CD4-positive, alpha-beta T cell (primary cell): ENCODE data around the gene ZMYM2. TPM values are rescaled to one million over a fixed set of nuclear protein-coding genes. Genes with fewer than 3 reads are reported as not detected.

Experiments
- ATAC-seq: fragments of 200-7000 bp; cut with Tn5 transposase; one replicate; pipeline ENCODE4 v1.10.0; 2022; ENCODE audit warnings: mild to moderate bottlenecking; ENCODE audit not compliant: poor library complexity
- CTCF ChIA-PET: fragments of 350-600 bp; sonication (Branson Sonifier 250); formaldehyde crosslinking; loops from one replicate; lab custom pipeline; 2021; ENCODE audit warnings: antibody characterized with exemption, inconsistent platforms; lab: Charles Lee
- POLR2A ChIA-PET: fragments of 350-600 bp; sonication (Branson Sonifier 250); formaldehyde crosslinking; loops from one replicate; lab custom pipeline; 2021; ENCODE audit warnings: antibody characterized with exemption, inconsistent platforms; lab: Charles Lee
- DNase-seq, 14 experiments: peaks; one replicate each; pipeline ENCODE4 v3.0.0-alpha.2; 2013 to 2020; ENCODE audit warnings: mixed read lengths in 2 of 14
- H3K27ac ChIP-seq, 2 donors: one replicate each; pipeline versions ENCODE4 v1.5.1 to v1.7.0; 2013; ENCODE audit warnings: low read length in 2 of 2, low read depth in 1 of 2, mild to moderate bottlenecking in 1 of 2
- H3K27me3 ChIP-seq, 2 experiments: 1 replicate in 1 of 2; 2 replicates in 1 of 2; pipeline versions ENCODE4 v1.6.1 to v1.7.0; 2013; ENCODE audit warnings: low read length in 2 of 2, control low read depth in 1 of 2, mild to moderate bottlenecking in 1 of 2, moderate library complexity in 1 of 2; ENCODE audit not compliant: insufficient read depth in 2 of 2, control insufficient read depth in 1 of 2
- H3K36me3 ChIP-seq: one replicate; pipeline ENCODE4 v1.6.1; 2013; ENCODE audit warnings: low read length, control low read depth; ENCODE audit not compliant: insufficient read depth
- H3K4me1 ChIP-seq: one replicate; pipeline ENCODE4 v1.6.1; 2013; ENCODE audit warnings: low read length, control low read depth; ENCODE audit not compliant: insufficient read depth
- H3K4me3 ChIP-seq: one replicate; pipeline ENCODE4 v1.5.1; 2013; ENCODE audit warnings: mild to moderate bottlenecking, low read length, moderate library complexity
- H3K9me3 ChIP-seq, 2 experiments: 1 replicate in 1 of 2; 2 replicates in 1 of 2; pipeline versions ENCODE4 v1.6.1 to v1.7.0; 2013; ENCODE audit warnings: low read length in 2 of 2, mild to moderate bottlenecking in 2 of 2, control low read depth in 1 of 2, moderate library complexity in 1 of 2; ENCODE audit not compliant: control insufficient read depth in 1 of 2, insufficient read depth in 1 of 2
- H3K27ac Mint-ChIP-seq: one replicate; pipeline ENCODE4 v1.8.0; 2020; ENCODE audit warnings: mixed read lengths
- H3K27me3 Mint-ChIP-seq: one replicate; pipeline ENCODE4 v1.8.0; 2021; ENCODE audit warnings: mixed read lengths
- H3K36me3 Mint-ChIP-seq: one replicate; pipeline ENCODE4 v1.8.0; 2021; ENCODE audit warnings: low read depth, mixed read lengths
- H3K4me1 Mint-ChIP-seq: one replicate; pipeline ENCODE4 v1.8.0; 2021; ENCODE audit warnings: low read depth, mixed read lengths
- H3K4me3 Mint-ChIP-seq: one replicate; pipeline ENCODE4 v1.8.0; 2020; ENCODE audit warnings: mild to moderate bottlenecking, mixed read lengths
- H3K9me3 Mint-ChIP-seq: one replicate; pipeline ENCODE4 v1.8.0; 2020; ENCODE audit warnings: mixed read lengths
- intact Hi-C, 2 experiments: fragments of 100-400 bp; cut with DNase I in 1 of 2; cut with micrococcal nuclease in 1 of 2; formaldehyde crosslinking; loops; one replicate each; pipeline versions ENCODE4 v1.15.1 to v1.9.0; 2023 to 2025; cut with DNase I, micrococcal nuclease
- total RNA-seq, 174 experiments: library from RNA in 2 of 174; stranded (reverse) in 2 of 174; gene quantifications; one replicate each; pipeline ENCODE4 v1.2.3 and lab custom pipeline; 2021 to 2026
- TF ChIP-seq, protein P1 (sequence below): fragments of 200-600 bp; IDR thresholded peaks from one replicate; pipeline ENCODE4 v1.8.0; 2022; ENCODE audit warnings: antibody characterized with exemption, mild to moderate bottlenecking

Gene ZMYM2
- total RNA-seq, 2 experiments from 2014 or later: 106 to 110 TPM

DNA sequence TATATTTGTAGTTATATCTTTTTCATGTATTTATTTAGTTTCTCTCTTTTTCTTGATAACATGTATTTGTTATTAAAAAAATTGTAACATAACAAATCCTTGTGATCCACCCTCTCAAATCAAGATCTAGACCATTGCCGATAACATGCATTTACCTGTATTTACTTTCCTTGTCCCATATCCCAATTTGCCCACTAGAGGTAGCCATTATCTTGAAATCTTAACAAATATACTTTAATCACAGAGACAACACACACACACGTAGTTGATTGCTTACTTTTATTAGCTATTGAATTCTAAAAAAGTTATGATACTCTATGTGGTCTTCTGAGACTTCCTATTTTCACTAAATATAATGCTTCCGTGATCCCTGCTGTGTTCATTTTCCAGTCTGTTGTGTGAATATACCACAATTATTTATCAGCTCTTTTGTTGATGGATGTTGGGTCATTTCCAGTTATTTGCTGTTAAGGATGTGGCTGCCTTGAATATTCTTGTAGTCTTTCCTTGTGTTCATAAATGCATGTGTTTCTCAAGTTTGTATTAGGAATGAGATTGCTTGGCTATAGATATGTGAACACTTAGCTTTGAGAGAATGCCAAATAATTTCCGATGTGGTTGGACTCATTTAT lies 31.3 kb upstream of the ZMYM2 start:
- Mint-ChIP-seq H3K4me3 (no peak overlapping the region), H3K4me1 (no peaks in the 10 kb centered on the region), H3K27me3 (no peaks in the 10 kb centered on the region), H3K9me3 (no peaks in the 10 kb centered on the region), H3K27ac (no peak overlapping the region), H3K36me3 (no peaks in the 10 kb centered on the region)
- Histone ChIP-seq H3K27ac (no peak overlapping the region), H3K9me3 (no peaks in the 10 kb centered on the region), H3K4me1 (no peaks in the 10 kb centered on the region), H3K4me3 (no peak overlapping the region), H3K36me3 (no peaks in the 10 kb centered on the region), H3K27me3 (no peaks in the 10 kb centered on the region)
- CTCF ChIA-PET: interaction anchor here (1.1 to 1.3 kb wide), 2 partner anchors 33 to 44 kb away, joined by 4 to 5 read pairs; no protein-coding TSS in a partner anchor
- no peak for ATAC-seq
- TF ChIP-seq, protein P1, sequence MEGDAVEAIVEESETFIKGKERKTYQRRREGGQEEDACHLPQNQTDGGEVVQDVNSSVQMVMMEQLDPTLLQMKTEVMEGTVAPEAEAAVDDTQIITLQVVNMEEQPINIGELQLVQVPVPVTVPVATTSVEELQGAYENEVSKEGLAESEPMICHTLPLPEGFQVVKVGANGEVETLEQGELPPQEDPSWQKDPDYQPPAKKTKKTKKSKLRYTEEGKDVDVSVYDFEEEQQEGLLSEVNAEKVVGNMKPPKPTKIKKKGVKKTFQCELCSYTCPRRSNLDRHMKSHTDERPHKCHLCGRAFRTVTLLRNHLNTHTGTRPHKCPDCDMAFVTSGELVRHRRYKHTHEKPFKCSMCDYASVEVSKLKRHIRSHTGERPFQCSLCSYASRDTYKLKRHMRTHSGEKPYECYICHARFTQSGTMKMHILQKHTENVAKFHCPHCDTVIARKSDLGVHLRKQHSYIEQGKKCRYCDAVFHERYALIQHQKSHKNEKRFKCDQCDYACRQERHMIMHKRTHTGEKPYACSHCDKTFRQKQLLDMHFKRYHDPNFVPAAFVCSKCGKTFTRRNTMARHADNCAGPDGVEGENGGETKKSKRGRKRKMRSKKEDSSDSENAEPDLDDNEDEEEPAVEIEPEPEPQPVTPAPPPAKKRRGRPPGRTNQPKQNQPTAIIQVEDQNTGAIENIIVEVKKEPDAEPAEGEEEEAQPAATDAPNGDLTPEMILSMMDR: peak; percentile 72
- POLR2A ChIA-PET: interaction anchor here (0.8 kb wide), 1 partner anchor 33 kb away, joined by 3 read pairs; no protein-coding TSS in a partner anchor
- intact Hi-C loops: loop anchor here (2.0 to 5.0 kb wide), 2 partner anchors 235 to 236 kb away; partner anchors contain the start of gene GJA3 (in 1 of the 2)
- DNase-seq: peak in 3 of 14 experiments; percentile 51 to 65 (median 58)

DNA sequence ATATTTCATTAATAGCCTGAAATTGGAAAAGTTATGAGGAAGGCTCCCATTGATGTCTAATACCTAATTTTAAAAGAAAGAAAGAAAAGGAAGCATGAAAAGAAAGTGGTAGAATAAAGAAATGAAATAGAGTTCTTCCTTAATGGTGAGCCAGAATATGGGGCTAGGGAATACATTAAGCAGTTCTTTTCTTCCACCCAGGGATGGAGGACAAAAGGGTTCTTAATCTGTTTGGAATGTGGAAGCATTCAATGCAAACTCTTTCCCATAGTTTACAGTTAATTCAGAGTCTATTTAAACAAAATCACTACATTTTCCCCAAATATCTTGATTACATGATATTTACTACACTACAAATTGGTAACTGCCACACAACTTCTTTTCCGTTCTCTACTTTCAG lies 18.4 kb upstream of the ZMYM2 start:
- H3K4me1 ChIP-seq: no peaks in the 10 kb centered on the region
- no peak for ATAC-seq
- TF ChIP-seq, protein P1: no peak
- no peaks in the 10 kb centered on the region for H3K36me3 ChIP-seq
- no peak overlapping the region for H3K4me3 ChIP-seq
- Mint-ChIP-seq H3K36me3 (no peaks in the 10 kb centered on the region), H3K27ac (no peak overlapping the region), H3K4me3 (no peak overlapping the region), H3K4me1 (no peaks in the 10 kb centered on the region), H3K27me3 (peaks cover 14% of the 10 kb centered on the region), H3K9me3 (no peaks in the 10 kb centered on the region)
- ChIA-PET CTCF (interaction anchor here (0.5 kb wide), 1 partner anchor 231 kb away, joined by 3 read pairs; no protein-coding TSS in a partner anchor), POLR2A (interaction anchor here (1.6 kb wide), 1 partner anchor 76 kb away, joined by 4 read pairs; the partner anchor contains the start of gene ZMYM5)
- intact Hi-C loops: no loop called here
- DNase-seq: no peak
- H3K27me3 ChIP-seq: peaks cover 0 to 5% of the 10 kb centered on the region in 2 experiments
- H3K27ac ChIP-seq: no peak overlapping the region
- H3K9me3 ChIP-seq: no peaks in the 10 kb centered on the region

DNA sequence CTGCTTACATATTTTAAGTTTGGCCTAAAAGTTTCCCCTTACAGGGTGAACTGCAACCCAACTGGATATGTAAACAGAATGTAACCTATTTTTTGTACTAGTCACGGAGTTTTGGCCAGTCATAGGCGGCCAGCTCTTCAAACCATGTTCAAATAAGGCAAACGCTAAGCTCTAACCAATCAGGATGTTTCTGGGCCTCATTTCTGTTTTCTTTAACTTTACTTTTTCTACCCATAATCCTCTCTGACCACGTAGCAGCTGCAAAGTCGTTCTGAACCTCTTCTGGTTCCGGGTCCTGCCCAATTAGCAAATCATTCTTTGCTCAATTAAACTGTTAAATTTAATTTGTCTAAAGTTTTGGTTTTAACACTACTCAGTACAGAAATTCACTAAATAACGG lies 8.2 kb upstream of the ZMYM2 start:
- Histone ChIP-seq H3K36me3 (no peaks in the 10 kb centered on the region), H3K27me3 (no peaks in the 10 kb centered on the region), H3K4me1 (no peaks in the 10 kb centered on the region), H3K4me3 (no peak overlapping the region), H3K27ac (no peak overlapping the region), H3K9me3 (no peaks in the 10 kb centered on the region)
- TF ChIP-seq, protein P1: no peak
- Mint-ChIP-seq H3K27ac (no peak overlapping the region), H3K27me3 (peaks cover 6% of the 10 kb centered on the region), H3K4me1 (no peaks in the 10 kb centered on the region), H3K9me3 (no peaks in the 10 kb centered on the region), H3K36me3 (no peaks in the 10 kb centered on the region), H3K4me3 (no peak overlapping the region)
- POLR2A ChIA-PET: interaction anchor here (1.0 kb wide), 1 partner anchor 10 kb away, joined by 4 read pairs; no protein-coding TSS in a partner anchor
- intact Hi-C loops: loop anchor here in 1 of 2 experiments (10.0 kb wide), 2 partner anchors 824 to 1654 kb away; partner anchors contain the start of genes EEF1AKMT1 and MICU2
- no peak for ATAC-seq
- no peak for DNase-seq
- CTCF ChIA-PET: interaction anchor here (1.5 kb wide), 1 partner anchor 88 kb away, joined by 3 read pairs; no protein-coding TSS in a partner anchor
